T-helper 2 cell (primary cell): Measurements from ENCODE around the gene SYTL4.

Experiments used
- DNase-seq, 5 experiments: peaks; one replicate each; pipeline versions ENCODE4 v3.0.0 to v3.0.0-alpha.2; 2012 to 2022

SYTL4 gene

GRCh38 chrX:100647095-100647494 is 84.8 kb downstream of the SYTL4 start:
- no peak for DNase-seq

- no peak for DNase-seq
Measured at GRCh38 chrX:100645106-100645505, 86.8 kb downstream of the SYTL4 start.

- no peak for DNase-seq
Measured at GRCh38 chrX:100643956-100644860, 87.7 kb downstream of the SYTL4 start, which contains the start of gene SRPX2. SRPX2 (plus strand) TSS chrX:100644199; CDS start chrX:100646323, 2,124 bp downstream.

- no peak for DNase-seq
Measured at GRCh38 chrX:100643212-100643611, 88.7 kb downstream of the SYTL4 start.

GRCh38 chrX:100642290-100642689 is 89.6 kb downstream of the SYTL4 start:
- DNase-seq = no peak

- peak; percentile 8 to 73 (median 54) for DNase-seq
Measured at GRCh38 chrX:100636321-100636991, 95.5 kb downstream of the SYTL4 start, which contains the start of gene TSPAN6. TSPAN6 (minus strand) TSS chrX:100636806; CDS start chrX:100636694, 112 bp downstream.

- DNase-seq = no peak
Measured at GRCh38 chrX:100635989-100636320, 96.0 kb downstream of the SYTL4 start.

GRCh38 chrX:100635040-100635439 is 96.9 kb downstream of the SYTL4 start:
- no peak for DNase-seq

- DNase-seq = peak in 1 of 5 experiments; percentile 52
Measured at GRCh38 chrX:100625985-100626491, 105.9 kb downstream of the SYTL4 start.
